B cell (primary cell): Measurements from ENCODE around the gene RPL27. TPM values are rescaled to one million over a fixed set of nuclear protein-coding genes. Genes with fewer than 3 reads are reported as not detected.

Source experiments
- ATAC-seq: fragments of 200-7000 bp; cut with Tn5 transposase; one replicate; pipeline ENCODE4 v1.10.0; 2021; ENCODE audit warnings: low read depth, mild to moderate bottlenecking, moderate number of reproducible peaks, moderate library complexity
- CTCF ChIA-PET: fragments of 350-600 bp; sonication (Branson Sonifier 250); formaldehyde crosslinking; loops from one replicate; lab custom pipeline; 2021; ENCODE audit warnings: antibody characterized with exemption, inconsistent platforms; lab: Charles Lee
- POLR2A ChIA-PET: fragments of 350-600 bp; sonication (Branson Sonifier 250); formaldehyde crosslinking; loops from one replicate; lab custom pipeline; 2021; ENCODE audit warnings: antibody characterized with exemption; lab: Charles Lee
- DNase-seq: peaks from one replicate; pipeline ENCODE4 v3.0.0; 2013
- H2AFZ ChIP-seq: 2 replicates; pipeline ENCODE4 v1.6.1; 2012; ENCODE audit warnings: mild to moderate bottlenecking, low read depth, low read length; ENCODE audit not compliant: insufficient read depth, poor library complexity, severe bottlenecking
- H3K27ac ChIP-seq, 2 donors: 1 replicate in 1 of 2; 2 replicates in 1 of 2; pipeline ENCODE4 v1.5.1; 2012 to 2013; ENCODE audit warnings: low read length in 2 of 2, mild to moderate bottlenecking in 2 of 2, moderate library complexity in 1 of 2
- H3K27me3 ChIP-seq, 4 experiments: fragments of 200-600 bp in 1 of 4; sonication (generic) in 1 of 4; replicated peaks in 1 of 4; 1 replicate in 2 of 4; 2 replicates in 2 of 4; pipeline versions ENCODE4 v1.6.1 to v1.7.0; 2013 to 2016; ENCODE audit warnings: low read length in 3 of 4, mild to moderate bottlenecking in 2 of 4, mixed read lengths in 1 of 4, moderate library complexity in 1 of 4; ENCODE audit not compliant: insufficient read depth in 4 of 4, control insufficient read depth in 3 of 4; ENCODE audit errors: control extremely low read depth in 1 of 4
- H3K36me3 ChIP-seq, 2 experiments: replicated peaks in 1 of 2; 1 replicate in 1 of 2; 2 replicates in 1 of 2; pipeline versions ENCODE4 v1.6.1 to v1.7.1; 2013; ENCODE audit warnings: low read length in 1 of 2; ENCODE audit not compliant: insufficient read depth in 2 of 2, control insufficient read depth in 1 of 2; ENCODE audit errors: control extremely low read depth in 1 of 2, extremely low read depth in 1 of 2
- H3K4me1 ChIP-seq, 2 donors: fragments of 200-600 bp in 1 of 2; sonication (generic) in 1 of 2; 1 replicate in 1 of 2; 2 replicates in 1 of 2; pipeline versions ENCODE4 v1.5.1 to v1.6.1; 2013 to 2017; ENCODE audit warnings: low read length in 2 of 2; ENCODE audit not compliant: control insufficient read depth in 2 of 2, insufficient read depth in 2 of 2
- H3K4me2 ChIP-seq: replicated peaks from 2 replicates; pipeline ENCODE3; 2012; ENCODE audit warnings: mild to moderate bottlenecking, low read depth, low read length; ENCODE audit not compliant: poor library complexity, severe bottlenecking
- H3K4me3 ChIP-seq, 5 experiments: fragments of 200-600 bp in 1 of 5; sonication (generic) in 1 of 5; 1 replicate in 3 of 5; 2 replicates in 2 of 5; pipeline versions ENCODE4 v1.5.1 to v1.7.0; 2011 to 2016; ENCODE audit warnings: low read length in 4 of 5, mild to moderate bottlenecking in 4 of 5, low read depth in 2 of 5, control low read depth in 1 of 5, moderate library complexity in 1 of 5; ENCODE audit not compliant: insufficient read depth in 1 of 5; ENCODE audit errors: control extremely low read depth in 1 of 5, extremely low read depth in 1 of 5
- H3K79me2 ChIP-seq: fragments of 200-600 bp; sonication (generic); one replicate; pipeline ENCODE4 v1.6.0; 2016; ENCODE audit warnings: low read length; ENCODE audit not compliant: control insufficient read depth, insufficient read depth
- H3K9ac ChIP-seq: fragments of 200-600 bp; sonication (generic); 2 replicates; pipeline ENCODE4 v1.6.1; 2017; ENCODE audit warnings: mild to moderate bottlenecking, low read length, moderate library complexity
- H3K9me3 ChIP-seq, 3 donors: one replicate each; pipeline versions ENCODE4 v1.6.1 to v1.7.1; 2013; ENCODE audit warnings: low read length in 2 of 3; ENCODE audit not compliant: control insufficient read depth in 2 of 3, insufficient read depth in 1 of 3; ENCODE audit errors: control extremely low read depth in 1 of 3
- H4K20me1 ChIP-seq: 2 replicates; pipeline ENCODE4 v1.6.0; 2012; ENCODE audit warnings: mild to moderate bottlenecking, low read length; ENCODE audit not compliant: insufficient read depth, control insufficient read depth, poor library complexity, severe bottlenecking
- H3K27ac Mint-ChIP-seq: one replicate; pipeline ENCODE4 v1.8.0; 2021; ENCODE audit warnings: mixed read lengths
- H3K27me3 Mint-ChIP-seq: one replicate; pipeline ENCODE4 v1.8.0; 2021; ENCODE audit warnings: mixed read lengths
- H3K4me1 Mint-ChIP-seq: one replicate; pipeline ENCODE4 v1.8.0; 2021; ENCODE audit warnings: mixed read lengths
- H3K4me3 Mint-ChIP-seq: one replicate; pipeline ENCODE4 v1.8.0; 2021; ENCODE audit warnings: mixed read lengths
- H3K9me3 Mint-ChIP-seq: one replicate; pipeline ENCODE4 v1.8.0; 2022; ENCODE audit warnings: mixed read lengths; ENCODE audit not compliant: insufficient read depth
- CTCF ChIP-seq: fragments of 200-600 bp; IDR thresholded peaks from one replicate; pipeline ENCODE4 v1.8.0; 2022; ENCODE audit warnings: antibody characterized with exemption, mild to moderate bottlenecking
- EZH2 ChIP-seq: IDR thresholded peaks from 2 replicates; pipeline ENCODE4 v1.6.1; 2012; ENCODE audit warnings: borderline replicate concordance, low read depth, mild to moderate bottlenecking, moderate library complexity, low read length; ENCODE audit not compliant: insufficient read depth, poor library complexity, severe bottlenecking
- WGBS: methylation state at CpG from one replicate; pipeline ENCODE4 v1.1.5; 2013; ENCODE audit warnings: missing lambda C conversion rate; ENCODE audit not compliant: insufficient coverage; 5-methylcytosine and 5-hydroxymethylcytosine counted together
- intact Hi-C: fragments of 100-400 bp; cut with micrococcal nuclease; formaldehyde crosslinking; loops from one replicate; pipeline ENCODE4 v1.10.0; 2022
- polyA plus RNA-seq: library from polyadenylated mRNA; depleted of rRNA; stranded (reverse); fragments of >200 nt; gene quantifications from 2 replicates; pipeline ENCODE4 v1.2.3, GENCODE V29; 2012
- total RNA-seq, 2 donors: library from RNA; stranded (reverse); fragments of 120-200 nt in 1 of 2; gene quantifications; 1 replicate in 1 of 2; 2 replicates in 1 of 2; pipeline versions ENCODE4 v1.2.3 to v1.2.4, GENCODE V29; 2013 to 2022

The RPL27 gene
- total and polyA plus RNA-seq, 2 donors (not counting 1 experiment from before 2014, with no cell fraction given) = 1,087 to 3,493 TPM

GRCh38 chr17:43020789-43021740 is 22.8 kb downstream of the RPL27 start:
- no peaks in the 10 kb centered on the region for H3K9me3 ChIP-seq
- H3K4me1 Mint-ChIP-seq = peaks cover 35% of the 10 kb centered on the region
- peak overlapping the region; percentile 91 for H3K27ac Mint-ChIP-seq
- no peaks in the 10 kb centered on the region for H3K9me3 Mint-ChIP-seq
- H3K9ac ChIP-seq = peak overlapping the region; percentile 94
- H3K27me3 ChIP-seq = no peaks in the 10 kb centered on the region
- peak overlapping the region; percentile 22 to 91 (median 81) for H3K4me3 ChIP-seq
- POLR2A ChIA-PET = interaction anchor here (0.6 to 2.4 kb wide), 6 partner anchors 23 to 524 kb away, joined by 3 to 15 read pairs (median 5); partner anchors contain the start of genes RPL27 and TMEM106A
- CTCF ChIA-PET = interaction anchor here (1.0 to 1.5 kb wide), 4 partner anchors 15 to 318 kb away, joined by 3 to 5 read pairs (median 4); partner anchors contain the start of genes IFI35 and RPL27
- H3K79me2 ChIP-seq = no peaks in the 10 kb centered on the region
- TF ChIP-seq EZH2 (no peak), CTCF (no peak)
- H3K27ac ChIP-seq = peak overlapping the region in 1 of 2 donors; percentile 29
- peak overlapping the region; percentile 97 for H3K4me2 ChIP-seq
- peak overlapping the region; percentile 97 for H3K4me3 Mint-ChIP-seq
- peaks cover 9 to 31% of the 10 kb centered on the region in 2 donors for H3K4me1 ChIP-seq
- DNase-seq = peak; percentile 77
- ATAC-seq = peak; percentile 5
- peak overlapping the region; percentile 98 for H2AFZ ChIP-seq
- intact Hi-C loops = no loop called here
- WGBS = 23% methylated on average over 12 of the region's 40 CpGs
- no peaks in the 10 kb centered on the region for H4K20me1 ChIP-seq
- no peaks in the 10 kb centered on the region for H3K36me3 ChIP-seq
- no peaks in the 10 kb centered on the region for H3K27me3 Mint-ChIP-seq
